Neural cell (in vitro differentiated cells): Measurements from ENCODE around the gene DENND5A. TPM values are rescaled to one million over a fixed set of nuclear protein-coding genes. Genes with fewer than 3 reads are reported as not detected.
"Not testable (repeated sequence)": the region's sequence is repeated elsewhere in the genome, so short reads cannot be mapped to it uniquely, and the experiment has no call there.

Source experiments
- H2AFZ ChIP-seq: fragments of 200-600, 300-800 bp; sonication (generic), shearing (Covaris generic); 2 replicates; pipeline ENCODE4 v1.6.0; 2014; ENCODE audit warnings: low read depth, mild to moderate bottlenecking, antibody characterized with exemption, low read length, moderate library complexity
- H3F3A ChIP-seq: fragments of 200-600 bp; shearing (Covaris generic); 2 replicates; pipeline ENCODE4 v1.6.1; 2016; ENCODE audit warnings: mild to moderate bottlenecking, moderate library complexity, mixed read lengths, antibody characterized with exemption, low read length; ENCODE audit not compliant: insufficient read depth, poor library complexity, severe bottlenecking
- H3K27ac ChIP-seq: fragments of 200-600, 300-800 bp; sonication (generic), shearing (Covaris generic); 2 replicates; pipeline ENCODE4 v1.5.1; 2014; ENCODE audit warnings: mild to moderate bottlenecking, low read length, moderate library complexity
- H3K27me3 ChIP-seq: fragments of 300-800, 200-600 bp; sonication (generic), shearing (Covaris generic); 2 replicates; pipeline ENCODE4 v1.6.0; 2014; ENCODE audit warnings: mild to moderate bottlenecking, low read depth, low read length, moderate library complexity; ENCODE audit not compliant: insufficient read depth
- H3K36me3 ChIP-seq: fragments of 300-800, 200-600 bp; sonication (generic), shearing (Covaris generic); 2 replicates; pipeline ENCODE4 v1.5.1; 2014; ENCODE audit warnings: mild to moderate bottlenecking, antibody characterized with exemption, low read length, moderate library complexity; ENCODE audit not compliant: insufficient read depth
- H3K4me2 ChIP-seq: fragments of 300-800, 200-600 bp; sonication (generic), shearing (Covaris generic); 2 replicates; pipeline ENCODE4 v1.6.0; 2014; ENCODE audit warnings: mild to moderate bottlenecking, low read length
- H3K4me3 ChIP-seq: fragments of 300-800, 200-600 bp; sonication (generic), shearing (Covaris generic); 2 replicates; pipeline ENCODE4 v1.5.1; 2014; ENCODE audit warnings: mild to moderate bottlenecking, low read length, moderate library complexity
- H3K79me2 ChIP-seq: fragments of 200-600 bp; shearing (Covaris generic); replicated peaks from 2 replicates; pipeline ENCODE4 v1.6.0; 2014; ENCODE audit warnings: mild to moderate bottlenecking, low read length, moderate library complexity; ENCODE audit not compliant: insufficient read depth
- H3K9ac ChIP-seq: fragments of 300-800, 200-600 bp; sonication (generic), shearing (Covaris generic); 2 replicates; pipeline ENCODE4 v1.6.1; 2016; ENCODE audit warnings: mild to moderate bottlenecking, low read length, mixed read lengths
- H3K9me2 ChIP-seq: fragments of 200-600 bp; shearing (Covaris generic); 2 replicates; pipeline ENCODE4 v1.6.1; 2016; ENCODE audit warnings: mild to moderate bottlenecking, low read length, mixed read lengths; ENCODE audit not compliant: insufficient read depth
- H3K9me3 ChIP-seq: fragments of 200-600, 300-800 bp; sonication (generic), shearing (Covaris generic); 2 replicates; pipeline ENCODE4 v1.6.1; 2016; ENCODE audit warnings: mild to moderate bottlenecking, mixed run types, low read length, moderate library complexity, mixed read lengths
- H4K20me1 ChIP-seq: fragments of 200-600 bp; shearing (Covaris generic); 2 replicates; pipeline ENCODE4 v1.6.1; 2016; ENCODE audit warnings: mild to moderate bottlenecking, mixed run types; ENCODE audit not compliant: insufficient read depth
- CTCF ChIP-seq: fragments of 450-650 bp; IDR thresholded peaks from 2 replicates; pipeline ENCODE4 v1.5.1; 2014; ENCODE audit warnings: antibody characterized with exemption, mild to moderate bottlenecking, moderate library complexity; ENCODE audit not compliant: poor library complexity, severe bottlenecking
- EP300 ChIP-seq: fragments of 450-650 bp; conservative IDR thresholded peaks from 2 replicates; pipeline ENCODE4 v1.6.1; 2014; ENCODE audit warnings: antibody characterized with exemption, mild to moderate bottlenecking, moderate library complexity; ENCODE audit not compliant: poor library complexity, severe bottlenecking
- MXI1 ChIP-seq: fragments of 450-650 bp; conservative IDR thresholded peaks from 2 replicates; pipeline ENCODE4 v1.6.1; 2014; ENCODE audit warnings: antibody characterized with exemption, mild to moderate bottlenecking; ENCODE audit not compliant: poor library complexity, severe bottlenecking
- RAD21 ChIP-seq: fragments of 450-650 bp; conservative IDR thresholded peaks from 2 replicates; pipeline ENCODE4 v1.6.1; 2014; ENCODE audit warnings: antibody characterized with exemption, mild to moderate bottlenecking, moderate library complexity
- REST ChIP-seq: IDR thresholded peaks from 2 replicates; pipeline ENCODE4 v1.6.1; 2012; ENCODE audit warnings: borderline replicate concordance
- polyA plus RNA-seq: library from polyadenylated mRNA; depleted of rRNA; stranded (reverse); fragments of >200 nt; gene quantifications from 2 replicates; pipeline ENCODE4 v1.2.3, GENCODE V29; 2014

The DENND5A gene
- polyA plus RNA-seq, 1 donor from 2014 or later: 75.6 TPM

- Histone ChIP-seq H3K27ac (no peak overlapping the region), H3K36me3 (no peaks in the 10 kb centered on the region), H3K4me2 (no peak overlapping the region), H3K9me2 (no peaks in the 10 kb centered on the region), H3K4me3 (no peak overlapping the region), H3K79me2 (no peaks in the 10 kb centered on the region), H4K20me1 (no peaks in the 10 kb centered on the region), H2AFZ (no peak overlapping the region), H3K27me3 (no peaks in the 10 kb centered on the region), H3K9ac (no peak overlapping the region), H3K9me3 (no peaks in the 10 kb centered on the region), H3F3A (no peaks in the 10 kb centered on the region)
- TF ChIP-seq RAD21: no peak
- no peak for TF ChIP-seq CTCF
- TF ChIP-seq REST: no peak
- TF ChIP-seq MXI1: no peak
- TF ChIP-seq EP300: no peak
Measured at GRCh38 chr11:9192561-9192960, 72.6 kb downstream of the DENND5A start.

GRCh38 chr11:9190326-9191016 is 74.7 kb downstream of the DENND5A start:
- not testable (repeated sequence) for H3K36me3 ChIP-seq

GRCh38 chr11:9188860-9189259 is 76.3 kb downstream of the DENND5A start:
- not testable (repeated sequence) for H3K79me2 ChIP-seq, H3K9me3 ChIP-seq, H3K9ac ChIP-seq, H3F3A ChIP-seq, H4K20me1 ChIP-seq, H3K27me3 ChIP-seq, H3K27ac ChIP-seq, H3K9me2 ChIP-seq, H3K36me3 ChIP-seq, H2AFZ ChIP-seq, H3K4me3 ChIP-seq, H3K4me2 ChIP-seq

More at GRCh38 chr11:9190326-9191016, 74.7 kb downstream of the DENND5A start:
- H3F3A ChIP-seq, H3K9me2 ChIP-seq, H3K27me3 ChIP-seq, H4K20me1 ChIP-seq, H3K9ac ChIP-seq, H3K9me3 ChIP-seq, H3K27ac ChIP-seq, H2AFZ ChIP-seq, H3K79me2 ChIP-seq, H3K4me3 ChIP-seq, H3K4me2 ChIP-seq: not testable (repeated sequence)
